A549 treated with AZD2906 at 1 μM for 4 hours (cell line): ENCODE data around the gene CYBRD1. TPM values are rescaled to one million over a fixed set of nuclear protein-coding genes. Genes with fewer than 3 reads are reported as not detected.

ENCODE experiments used
- total RNA-seq: library from RNA; stranded (reverse); fragments of 200-300 nt; extraction: Qiagen RNA extraction; gene quantifications from 5 replicates; pipeline ENCODE4 v1.2.3, GENCODE V29; 2022

The CYBRD1 gene, protein sequence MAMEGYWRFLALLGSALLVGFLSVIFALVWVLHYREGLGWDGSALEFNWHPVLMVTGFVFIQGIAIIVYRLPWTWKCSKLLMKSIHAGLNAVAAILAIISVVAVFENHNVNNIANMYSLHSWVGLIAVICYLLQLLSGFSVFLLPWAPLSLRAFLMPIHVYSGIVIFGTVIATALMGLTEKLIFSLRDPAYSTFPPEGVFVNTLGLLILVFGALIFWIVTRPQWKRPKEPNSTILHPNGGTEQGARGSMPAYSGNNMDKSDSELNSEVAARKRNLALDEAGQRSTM
- total RNA-seq = 24.8 to 32.5 TPM (median 30.7 TPM) in 5 replicates

DNA sequence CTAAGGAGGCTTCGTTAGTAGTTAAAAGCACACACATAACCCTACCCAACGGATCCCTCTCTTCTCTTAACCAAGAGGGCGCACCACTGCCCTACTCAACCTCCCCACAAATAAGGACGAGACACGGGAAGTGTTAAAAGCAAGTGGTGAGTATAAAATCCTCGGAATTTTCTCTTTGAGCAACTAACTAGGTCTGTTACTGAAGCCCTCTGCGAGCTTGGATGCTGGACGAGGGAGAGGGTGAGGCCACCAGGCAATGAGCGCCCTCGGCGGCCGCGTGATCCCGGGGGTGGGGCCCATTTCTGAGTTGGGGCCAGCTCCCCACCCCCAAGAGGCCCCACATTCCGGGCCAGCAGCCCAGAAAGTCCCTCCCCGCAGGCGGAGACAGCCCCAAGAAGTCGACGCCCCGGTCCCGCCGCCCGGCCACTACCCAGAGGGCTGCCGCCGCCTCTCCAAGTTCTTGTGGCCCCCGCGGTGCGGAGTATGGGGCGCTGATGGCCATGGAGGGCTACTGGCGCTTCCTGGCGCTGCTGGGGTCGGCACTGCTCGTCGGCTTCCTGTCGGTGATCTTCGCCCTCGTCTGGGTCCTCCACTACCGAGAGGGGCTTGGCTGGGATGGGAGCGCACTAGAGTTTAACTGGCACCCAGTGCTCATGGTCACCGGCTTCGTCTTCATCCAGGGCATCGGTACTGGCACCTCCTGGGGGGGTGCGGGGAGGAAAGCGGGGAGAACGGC is at the start of gene CYBRD1:
TSS of gene CYBRD1 (plus strand) at position 423 of the 736 bp plus-strand sequence. CDS start at position 495, 72 bp downstream.

Other genes starting within 250 kb of the CYBRD1 start
- 27.2 to 29.2 TPM (median 27.5 TPM) in 5 replicates for gene METTL8, start 88.5 kb upstream of the CYBRD1 start, total RNA-seq
- 7.7 to 10.2 TPM (median 9.3 TPM) in 5 replicates for gene DCAF17, start 88.2 kb upstream of the CYBRD1 start, total RNA-seq
- 62.5 to 84.0 TPM (median 72.8 TPM) in 5 replicates for gene DYNC1I2, start 165.0 kb downstream of the CYBRD1 start, total RNA-seq